NCI-H524 treated with DMSO at 0.1 percent for 48 hours (cell line): ENCODE measurements around the gene ISLR.

Experiments
- DNase-seq: peaks from one replicate; lab custom pipeline; 2025; lab: John Stamatoyannopoulos, UW

The ISLR gene

DNA sequence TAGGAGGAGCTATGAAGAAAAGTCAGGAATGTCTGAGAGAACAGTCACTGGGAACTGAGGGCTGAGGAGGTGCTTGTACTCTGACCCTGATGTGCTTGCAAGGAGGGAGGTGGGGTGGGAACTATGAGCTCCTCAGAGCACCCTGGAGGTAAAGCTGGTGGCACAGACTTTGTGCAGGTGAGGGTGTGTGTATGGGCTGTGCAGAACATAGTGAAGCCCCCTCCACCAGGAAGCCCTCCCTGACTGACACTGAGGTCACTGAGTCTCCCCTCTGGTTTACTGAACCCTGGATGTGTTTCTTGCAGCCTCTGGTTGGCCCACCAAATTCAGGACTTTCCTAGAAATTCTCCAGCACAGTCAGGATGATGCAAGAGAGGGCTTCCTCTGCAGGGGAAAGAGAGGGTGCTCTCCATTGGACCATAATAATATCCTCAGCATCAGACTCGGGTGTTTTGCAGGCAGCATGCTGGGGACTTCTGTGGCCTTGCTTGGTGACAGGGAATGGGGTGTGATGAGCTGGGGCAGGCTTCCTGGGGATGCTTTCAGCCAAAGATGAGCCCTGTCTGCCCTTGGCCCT lies 1.5 kb upstream of the ISLR start:
- no peak for DNase-seq

DNA sequence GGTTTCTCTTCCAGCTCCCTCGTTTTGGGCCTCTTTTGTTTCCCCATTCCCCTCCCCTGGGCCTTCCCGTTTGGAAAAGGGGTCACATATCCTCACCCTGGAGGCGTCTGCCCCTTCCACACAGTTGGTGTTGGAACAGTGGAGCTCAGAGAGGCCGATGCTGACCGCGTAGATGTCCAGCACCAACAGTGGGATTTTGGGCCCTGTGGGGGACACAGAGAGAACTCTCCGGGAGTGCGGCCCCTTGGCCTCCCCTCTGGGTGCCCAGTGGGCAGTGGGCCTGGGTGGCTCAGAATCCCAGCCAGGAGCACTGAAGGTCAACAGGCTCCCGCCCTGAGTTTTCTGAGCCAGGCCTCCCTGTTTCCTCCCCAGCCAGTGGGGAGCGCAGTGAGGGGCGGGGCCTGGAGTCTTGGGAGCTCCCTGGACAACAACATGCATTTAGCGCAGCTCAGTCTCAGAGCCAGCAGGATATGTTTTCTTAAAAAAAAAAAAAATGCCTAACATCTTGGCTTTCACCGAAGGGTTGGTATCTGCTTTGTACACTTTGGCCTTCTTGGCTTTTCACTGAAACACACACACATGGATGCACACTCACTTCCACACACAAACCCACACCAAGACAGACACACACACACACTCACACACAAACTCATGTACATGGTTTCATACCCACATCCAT lies 670 bp upstream of the ISLR start:
- DNase-seq = no peak

DNA sequence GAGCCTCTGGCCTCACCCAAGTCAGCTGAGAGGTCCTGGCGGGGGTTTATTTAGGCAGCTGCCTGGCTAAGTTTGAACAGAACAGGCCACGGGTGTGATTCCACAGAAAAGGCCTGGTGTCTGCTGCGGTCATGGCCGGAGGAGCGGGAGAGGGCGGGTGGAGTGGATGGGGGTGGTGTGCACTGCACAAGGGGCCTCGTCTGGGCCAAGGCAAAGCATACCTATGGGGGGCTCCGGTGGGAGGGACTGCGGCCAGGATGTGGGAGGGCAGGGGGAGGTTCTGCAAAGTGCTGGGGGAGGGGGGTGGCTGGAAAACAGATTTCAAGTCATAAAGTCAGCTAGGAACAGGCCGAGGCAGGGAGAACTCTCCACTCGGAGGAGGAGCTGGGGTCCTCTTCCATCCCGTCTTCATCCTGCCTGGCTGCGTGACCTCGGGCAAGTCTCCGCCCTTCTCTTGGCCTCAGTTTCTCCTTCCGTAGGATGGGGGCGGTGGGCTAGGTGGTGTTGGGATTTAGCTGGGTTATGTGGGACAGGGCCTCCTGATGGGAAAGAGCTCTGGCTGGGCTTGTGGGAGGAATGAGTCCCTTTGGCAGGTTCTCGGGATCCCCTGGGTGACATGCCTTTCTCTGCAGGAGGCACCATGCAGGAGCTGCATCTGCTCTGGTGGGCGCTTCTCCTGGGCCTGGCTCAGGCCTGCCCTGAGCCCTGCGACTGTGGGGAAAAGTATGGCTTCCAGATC lies 878 bp downstream of the ISLR start:
- no peak for DNase-seq

GRCh38 chr15:74174958-74175253 lies 1.4 kb downstream of the ISLR start:
- no peak for DNase-seq

DNA sequence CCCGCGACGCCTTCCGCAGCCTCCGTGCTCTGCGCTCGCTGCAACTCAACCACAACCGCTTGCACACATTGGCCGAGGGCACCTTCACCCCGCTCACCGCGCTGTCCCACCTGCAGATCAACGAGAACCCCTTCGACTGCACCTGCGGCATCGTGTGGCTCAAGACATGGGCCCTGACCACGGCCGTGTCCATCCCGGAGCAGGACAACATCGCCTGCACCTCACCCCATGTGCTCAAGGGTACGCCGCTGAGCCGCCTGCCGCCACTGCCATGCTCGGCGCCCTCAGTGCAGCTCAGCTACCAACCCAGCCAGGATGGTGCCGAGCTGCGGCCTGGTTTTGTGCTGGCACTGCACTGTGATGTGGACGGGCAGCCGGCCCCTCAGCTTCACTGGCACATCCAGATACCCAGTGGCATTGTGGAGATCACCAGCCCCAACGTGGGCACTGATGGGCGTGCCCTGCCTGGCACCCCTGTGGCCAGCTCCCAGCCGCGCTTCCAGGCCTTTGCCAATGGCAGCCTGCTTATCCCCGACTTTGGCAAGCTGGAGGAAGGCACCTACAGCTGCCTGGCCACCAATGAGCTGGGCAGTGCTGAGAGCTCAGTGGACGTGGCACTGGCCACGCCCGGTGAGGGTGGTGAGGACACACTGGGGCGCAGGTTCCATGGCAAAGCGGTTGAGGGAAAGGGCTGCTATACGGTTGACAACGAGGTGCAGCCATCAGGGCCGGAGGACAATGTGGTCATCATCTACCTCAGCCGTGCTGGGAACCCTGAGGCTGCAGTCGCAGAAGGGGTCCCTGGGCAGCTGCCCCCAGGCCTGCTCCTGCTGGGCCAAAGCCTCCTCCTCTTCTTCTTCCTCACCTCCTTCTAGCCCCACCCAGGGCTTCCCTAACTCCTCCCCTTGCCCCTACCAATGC lies 2.0 kb downstream of the ISLR start:
- no peak for DNase-seq

GRCh38 chr15:74176262-74177214 lies 3.0 kb downstream of the ISLR start:
- DNase-seq = no peak

GRCh38 chr15:74178326-74179100 lies 5.0 kb downstream of the ISLR start:
- no peak for DNase-seq

GRCh38 chr15:74179101-74179841 lies 5.8 kb downstream of the ISLR start:
- DNase-seq = no peak

DNA sequence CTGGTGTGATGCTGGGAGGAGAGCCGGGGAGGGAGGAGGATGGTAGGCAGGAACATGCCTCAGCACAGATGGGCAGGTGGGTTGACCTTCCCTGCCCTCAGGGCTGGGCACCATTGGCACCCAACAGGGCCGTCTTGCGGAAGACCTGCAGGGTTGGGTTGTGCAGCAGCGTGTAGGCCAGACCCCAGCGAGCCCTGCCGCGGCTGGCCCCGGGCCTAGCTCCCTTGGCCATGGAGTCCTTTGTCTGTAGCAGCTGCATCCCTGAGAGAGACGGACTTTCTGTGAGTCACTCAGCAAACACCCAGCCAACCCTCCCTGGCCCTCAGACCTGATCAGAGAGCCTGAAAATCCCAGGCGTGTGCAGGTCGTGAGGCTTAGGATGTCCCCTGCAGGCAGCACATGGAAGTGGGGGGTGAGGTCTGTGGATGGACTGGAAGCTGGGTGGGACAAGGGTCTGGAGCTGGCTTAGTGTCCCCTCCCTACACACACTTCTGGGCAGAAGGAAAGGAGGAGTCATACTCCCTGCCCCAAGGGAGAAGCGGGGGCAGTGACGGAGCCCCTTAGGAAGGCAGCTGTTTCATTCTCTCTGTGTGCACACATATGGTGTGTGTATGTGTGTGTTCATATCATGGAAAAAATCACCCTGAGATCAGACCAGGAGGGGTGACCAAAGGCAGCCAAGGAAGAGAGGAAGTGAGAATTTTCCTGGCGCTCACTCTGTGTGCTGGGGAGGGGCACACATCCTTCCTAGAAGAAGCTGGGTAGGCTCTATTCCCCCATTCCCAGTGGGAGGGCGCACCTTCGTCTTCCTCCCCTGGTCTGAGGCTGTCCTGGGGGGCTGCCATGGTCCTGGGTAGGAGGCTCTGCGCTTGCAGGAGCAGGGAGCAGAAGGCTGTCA lies 6.7 kb downstream of the ISLR start:
- DNase-seq = no peak

- DNase-seq = no peak
These were observed 7.5 kb downstream of the ISLR start for GRCh38 chr15:74180881-74181602.

- DNase-seq = no peak
These were observed 8.6 kb downstream of the ISLR start for GRCh38 chr15:74182131-74182530.

GRCh38 chr15:74184582-74185091 lies 11.1 kb downstream of the ISLR start:
- DNase-seq = no peak

GRCh38 chr15:74185710-74186348 lies 12.3 kb downstream of the ISLR start:
- DNase-seq = no peak

DNA sequence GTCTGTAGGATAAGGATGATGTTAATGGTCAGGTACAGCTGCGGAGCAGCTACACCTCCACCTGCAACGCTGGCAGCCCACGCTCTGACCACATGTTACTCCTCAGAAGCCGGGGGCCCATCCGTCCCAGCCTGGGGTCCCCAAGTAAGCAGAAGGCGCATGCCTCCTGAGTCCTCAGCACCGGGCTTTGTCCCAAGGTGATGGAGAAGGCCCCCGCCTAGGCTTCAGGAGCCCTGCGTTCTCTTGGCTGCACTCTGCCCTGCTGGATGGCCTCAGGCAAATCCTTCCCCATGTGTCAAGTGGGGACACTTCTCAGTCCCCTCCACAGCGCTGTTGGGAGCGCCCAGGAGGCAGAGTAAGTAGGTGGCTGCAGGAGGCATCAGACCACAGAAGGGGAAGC lies 14.7 kb downstream of the ISLR start:
- no peak for DNase-seq

DNA sequence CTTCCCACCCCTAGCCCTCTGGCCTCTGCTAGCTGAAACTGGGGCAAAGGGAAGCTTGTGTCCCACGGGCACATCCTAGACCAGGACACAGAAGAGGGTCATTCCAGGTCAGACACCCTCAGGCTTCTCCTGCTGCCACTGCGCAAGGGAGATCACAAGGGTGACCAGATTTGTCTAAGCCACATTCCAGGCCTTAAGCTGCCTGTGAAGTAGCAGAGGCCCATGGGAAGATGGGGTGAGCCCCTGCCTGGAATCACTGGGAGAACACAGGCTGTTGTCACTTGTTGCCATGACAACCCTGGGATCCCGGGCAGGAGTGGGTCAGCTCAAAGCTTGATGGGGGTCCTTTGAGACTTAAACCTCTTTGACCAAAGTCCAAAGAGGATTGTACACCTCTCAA lies 18.3 kb downstream of the ISLR start:
- DNase-seq = no peak

- DNase-seq = no peak
These were observed 19.2 kb downstream of the ISLR start for GRCh38 chr15:74192751-74193150.

DNA sequence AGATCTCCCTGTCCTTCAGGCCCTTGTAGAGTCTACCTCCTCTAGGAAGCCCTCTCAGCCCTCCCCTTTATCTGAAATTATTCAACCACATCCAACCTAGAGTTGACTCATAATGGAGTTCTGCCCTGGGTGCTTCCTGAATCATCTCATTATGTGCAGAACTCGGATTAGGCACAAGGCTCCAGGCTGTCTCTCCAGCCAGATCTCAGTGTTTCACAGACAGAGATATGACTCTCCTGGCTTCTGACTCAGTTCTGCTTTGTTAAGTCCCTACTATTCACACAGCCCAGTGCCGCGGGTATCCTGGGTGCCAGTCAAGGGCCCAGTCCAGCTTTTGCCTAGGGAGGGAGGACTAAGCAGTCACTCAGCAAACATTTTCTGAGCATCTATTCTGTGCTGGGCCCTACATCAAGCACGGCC lies 19.8 kb downstream of the ISLR start:
- no peak for DNase-seq
